ENCODE results near the gene LRRC74B.

DNA sequence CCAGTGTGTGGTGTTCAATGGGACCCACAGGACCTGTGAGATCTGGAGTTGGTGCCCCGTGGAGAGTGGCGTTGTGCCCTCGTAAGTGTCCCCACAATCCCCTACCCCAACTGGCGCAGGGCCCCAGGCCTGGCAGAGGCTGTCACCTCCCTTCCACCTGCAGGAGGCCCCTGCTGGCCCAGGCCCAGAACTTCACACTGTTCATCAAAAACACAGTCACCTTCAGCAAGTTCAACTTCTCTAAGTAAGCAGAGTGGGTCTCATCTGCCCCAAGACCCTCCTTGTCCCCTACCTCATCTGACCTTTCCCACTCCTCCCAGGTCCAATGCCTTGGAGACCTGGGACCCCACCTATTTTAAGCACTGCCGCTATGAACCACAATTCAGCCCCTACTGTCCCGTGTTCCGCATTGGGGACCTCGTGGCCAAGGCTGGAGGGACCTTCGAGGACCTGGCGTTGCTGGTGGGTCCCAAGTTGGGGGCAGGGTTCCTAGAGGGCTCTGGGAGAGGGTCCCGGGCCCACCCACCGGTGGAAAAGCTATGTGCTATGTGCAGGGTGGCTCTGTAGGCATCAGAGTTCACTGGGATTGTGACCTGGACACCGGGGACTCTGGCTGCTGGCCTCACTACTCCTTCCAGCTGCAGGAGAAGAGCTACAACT, 22.7 kb upstream of the LRRC74B start:
- TF ChIP-seq, protein P1, sequence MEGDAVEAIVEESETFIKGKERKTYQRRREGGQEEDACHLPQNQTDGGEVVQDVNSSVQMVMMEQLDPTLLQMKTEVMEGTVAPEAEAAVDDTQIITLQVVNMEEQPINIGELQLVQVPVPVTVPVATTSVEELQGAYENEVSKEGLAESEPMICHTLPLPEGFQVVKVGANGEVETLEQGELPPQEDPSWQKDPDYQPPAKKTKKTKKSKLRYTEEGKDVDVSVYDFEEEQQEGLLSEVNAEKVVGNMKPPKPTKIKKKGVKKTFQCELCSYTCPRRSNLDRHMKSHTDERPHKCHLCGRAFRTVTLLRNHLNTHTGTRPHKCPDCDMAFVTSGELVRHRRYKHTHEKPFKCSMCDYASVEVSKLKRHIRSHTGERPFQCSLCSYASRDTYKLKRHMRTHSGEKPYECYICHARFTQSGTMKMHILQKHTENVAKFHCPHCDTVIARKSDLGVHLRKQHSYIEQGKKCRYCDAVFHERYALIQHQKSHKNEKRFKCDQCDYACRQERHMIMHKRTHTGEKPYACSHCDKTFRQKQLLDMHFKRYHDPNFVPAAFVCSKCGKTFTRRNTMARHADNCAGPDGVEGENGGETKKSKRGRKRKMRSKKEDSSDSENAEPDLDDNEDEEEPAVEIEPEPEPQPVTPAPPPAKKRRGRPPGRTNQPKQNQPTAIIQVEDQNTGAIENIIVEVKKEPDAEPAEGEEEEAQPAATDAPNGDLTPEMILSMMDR (conservative IDR thresholded peaks at IDR 0.05 in 1 of 2, IDR thresholded peaks at IDR 0.05 in 1 of 2; ENCODE audit: low read depth in 1 of 2, low read length in 2 of 2) = no peak
- TF ChIP-seq EZH2 (IDR thresholded peaks at IDR 0.05; ENCODE audit: low read length, missing control alignments) = no peak

All from fibroblast of lung (primary cell).